HG03064 (cell line): Measurements from ENCODE around the gene MINK1.
"Not testable (repeated sequence)": the region's sequence is repeated elsewhere in the genome, so short reads cannot be mapped to it uniquely, and the experiment has no call there.

Experiments used
- ATAC-seq: cut with Tn5 transposase; IDR thresholded peaks from one replicate; pipeline ENCODE4 v1.9.1; 2021; ENCODE audit warnings: low read depth; ENCODE audit not compliant: unreplicated experiment

Gene MINK1

DNA sequence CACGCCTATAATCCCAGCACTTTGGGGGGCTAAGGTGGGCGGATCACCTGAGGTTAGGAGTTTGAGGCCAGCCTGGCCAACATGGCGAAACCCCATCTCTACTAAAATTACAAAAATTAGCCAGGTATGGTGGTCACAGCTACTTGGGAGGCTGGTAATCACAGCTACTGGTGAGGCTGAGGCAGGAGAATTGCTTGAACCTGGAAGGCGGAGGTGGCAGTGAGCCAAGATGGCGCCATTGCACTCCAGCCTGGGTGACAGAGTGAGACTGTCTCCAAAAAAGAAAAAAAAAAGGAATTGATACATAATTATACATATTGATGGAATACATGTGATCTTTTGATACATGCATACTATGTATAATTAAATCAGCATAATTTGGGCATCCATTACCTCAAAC, 34.4 kb downstream of the MINK1 start:
- not testable (repeated sequence) for ATAC-seq

DNA sequence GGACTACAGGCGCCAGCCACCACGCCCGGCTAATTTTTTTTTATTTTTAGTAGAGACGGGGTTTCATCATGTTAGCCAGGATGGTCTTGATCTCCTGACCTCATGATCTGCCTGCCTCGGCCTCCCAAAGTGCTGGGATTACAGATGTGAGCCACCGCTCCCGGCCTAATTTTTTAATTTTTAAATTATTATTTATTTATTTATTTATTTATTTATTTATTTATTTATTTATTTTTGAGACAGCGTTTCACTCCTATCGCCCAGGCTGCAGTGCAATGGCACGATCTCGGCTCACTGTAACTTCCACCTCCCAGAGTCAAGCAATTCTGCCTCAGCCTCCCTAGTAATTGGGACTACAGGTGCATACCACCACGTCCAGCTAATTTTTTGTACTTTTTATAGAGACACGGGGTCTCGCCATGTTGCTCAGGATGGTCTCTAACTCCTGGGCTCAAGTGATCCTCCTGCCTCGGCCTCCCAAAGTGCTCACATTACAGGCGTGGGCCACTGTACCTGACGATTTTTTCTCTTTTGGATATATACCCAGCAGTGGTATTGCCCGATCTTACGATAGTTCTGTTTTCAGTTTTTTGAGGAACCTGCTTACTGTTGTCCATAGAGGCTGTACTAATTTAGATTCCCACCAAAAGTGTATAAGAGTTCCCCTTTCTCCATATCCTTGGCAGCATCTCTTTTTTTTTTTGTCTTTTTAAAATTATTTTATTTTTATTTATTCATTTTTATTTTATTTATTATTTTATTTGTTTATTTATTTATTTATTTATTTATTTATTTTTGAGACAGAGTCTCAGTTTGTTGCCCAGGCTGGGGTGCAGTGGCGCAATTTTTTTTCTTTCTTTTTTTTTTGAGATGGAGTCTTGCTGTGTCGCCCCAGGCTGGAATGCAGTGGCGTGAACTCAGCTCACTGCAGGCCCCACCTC, 36.2 kb downstream of the MINK1 start:
- not testable (repeated sequence) for ATAC-seq

DNA sequence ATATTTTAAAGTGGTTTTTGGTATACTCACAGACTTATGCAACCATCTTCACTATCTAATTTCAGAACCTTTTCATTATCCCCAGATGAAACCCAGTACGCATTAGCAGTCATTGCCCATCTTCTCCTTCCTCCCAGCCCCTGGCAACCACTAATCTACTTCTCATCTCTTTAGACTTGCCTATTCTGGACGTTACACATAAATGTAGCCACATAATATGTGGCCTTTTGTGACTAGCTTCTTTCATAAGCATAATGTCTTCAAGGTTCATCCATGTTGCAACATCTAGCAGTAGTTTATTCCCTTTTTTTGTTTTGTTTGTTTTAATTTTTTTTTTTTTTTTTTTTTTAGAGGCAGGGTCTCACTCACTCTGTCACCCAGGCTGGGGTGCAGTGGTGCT, 37.7 kb downstream of the MINK1 start:
- no peak for ATAC-seq

DNA sequence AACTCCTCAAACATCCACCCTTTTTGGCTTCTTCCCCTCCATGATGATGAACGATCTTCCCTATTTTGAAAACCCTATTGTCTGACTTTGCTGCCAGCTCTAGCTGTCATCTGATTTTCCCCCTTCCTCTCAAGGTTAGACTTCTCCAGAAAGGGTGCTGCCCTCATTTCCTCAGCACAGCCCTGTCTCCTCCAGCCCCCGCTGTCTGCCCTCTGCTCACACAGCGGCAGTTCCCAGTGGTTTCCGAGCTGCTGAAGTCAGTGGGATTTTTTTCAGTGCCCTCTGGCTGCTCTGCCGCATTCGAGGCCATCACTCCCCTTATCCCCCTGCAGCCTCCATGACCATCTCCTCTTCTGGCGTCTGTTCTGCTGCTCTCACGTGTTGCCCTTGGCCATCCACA, 39.6 kb downstream of the MINK1 start:
- ATAC-seq: no peak

DNA sequence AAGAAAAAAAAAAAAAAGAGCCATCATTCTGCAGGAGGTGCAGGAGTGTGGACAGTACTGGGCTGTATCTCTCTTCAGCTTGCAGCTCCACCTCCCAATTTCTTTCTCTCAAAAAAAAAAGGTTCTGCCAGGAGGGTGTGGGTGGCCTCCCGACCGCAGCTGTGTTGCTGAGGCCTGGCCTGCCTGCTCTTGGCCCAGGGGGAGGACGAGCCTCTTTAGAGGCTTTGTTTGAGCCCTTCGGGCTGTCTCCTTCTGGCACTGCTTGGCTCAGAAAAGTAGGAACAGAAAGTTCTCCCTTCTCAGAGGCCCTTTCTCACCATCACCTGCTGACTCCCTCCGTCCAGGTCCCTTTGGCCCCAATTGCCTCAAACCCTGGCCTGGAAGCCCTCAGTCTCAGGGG, 43.9 kb downstream of the MINK1 start:
- no peak for ATAC-seq

DNA sequence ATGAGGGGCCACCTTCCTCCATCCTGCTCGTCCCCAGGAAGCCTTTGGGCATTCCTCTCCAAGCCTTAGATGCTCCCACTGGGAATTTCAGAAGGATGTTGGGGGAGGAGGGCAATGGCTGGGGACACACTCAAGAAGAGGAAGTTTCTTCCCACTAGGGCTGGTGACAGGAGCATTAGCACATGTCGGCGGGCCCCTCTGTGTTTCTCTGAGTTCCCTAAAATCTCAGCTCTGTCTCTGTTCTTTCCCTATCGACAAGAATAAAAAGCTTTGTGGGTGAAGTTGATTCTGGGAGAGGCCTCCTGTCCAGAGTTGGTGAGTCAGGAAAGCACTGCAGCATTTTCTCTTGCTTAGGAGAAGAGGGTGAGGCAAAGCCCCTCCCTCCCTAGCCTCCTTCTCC, 46.5 kb downstream of the MINK1 start:
- ATAC-seq: no peak

DNA sequence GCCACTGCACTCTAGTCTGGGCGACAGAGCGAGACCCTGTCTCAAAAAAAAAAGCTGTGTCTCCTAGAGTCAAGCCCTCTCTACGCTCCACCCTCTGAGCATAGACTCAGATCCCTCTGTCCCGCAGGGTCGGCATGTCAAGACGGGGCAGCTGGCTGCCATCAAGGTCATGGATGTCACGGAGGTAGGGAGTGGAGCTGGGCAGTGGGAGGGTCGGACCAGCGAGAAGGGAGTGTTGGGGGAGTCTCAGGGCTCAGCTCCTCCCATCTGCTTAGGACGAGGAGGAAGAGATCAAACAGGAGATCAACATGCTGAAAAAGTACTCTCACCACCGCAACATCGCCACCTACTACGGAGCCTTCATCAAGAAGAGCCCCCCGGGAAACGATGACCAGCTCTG, 47.7 kb downstream of the MINK1 start:
- ATAC-seq: no peak

DNA sequence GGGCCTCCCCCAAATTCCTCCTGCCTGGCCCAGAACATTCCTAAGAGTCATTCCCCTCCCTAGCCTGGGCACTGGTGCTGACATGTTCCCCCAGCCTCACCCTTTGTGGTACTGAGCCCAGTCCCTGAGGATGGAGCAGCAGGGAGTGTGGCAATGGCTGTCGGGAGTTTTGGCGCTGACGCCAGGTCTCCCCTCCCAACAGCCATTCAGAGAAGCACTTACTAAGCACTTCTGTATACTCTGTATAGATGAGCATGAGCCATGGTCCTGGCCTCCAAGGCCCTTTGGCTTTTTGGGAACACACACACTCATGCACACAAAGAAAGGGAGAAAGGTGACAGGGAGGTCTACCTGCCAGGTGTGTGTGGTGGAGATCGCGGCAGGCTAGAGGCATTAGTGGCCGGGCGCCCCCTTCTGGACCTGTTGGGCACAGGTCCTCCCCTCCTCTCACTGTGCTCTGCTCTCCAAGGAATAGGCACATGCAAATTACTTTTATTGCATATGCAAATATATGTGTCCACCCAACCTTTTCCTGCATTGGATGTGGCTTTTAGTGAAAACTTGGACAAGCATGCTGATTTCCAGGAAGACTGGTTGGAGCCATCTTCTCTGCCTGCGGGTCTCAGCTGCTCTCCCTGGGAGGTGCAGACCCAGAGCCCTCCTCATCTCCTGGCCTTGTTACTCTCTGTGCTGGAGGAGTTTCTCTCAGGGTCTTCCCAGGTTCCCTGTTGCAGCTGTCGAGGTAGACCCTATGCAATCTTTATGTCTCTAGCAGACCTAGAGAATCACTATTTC, 48.8 kb downstream of the MINK1 start:
- no peak for ATAC-seq

DNA sequence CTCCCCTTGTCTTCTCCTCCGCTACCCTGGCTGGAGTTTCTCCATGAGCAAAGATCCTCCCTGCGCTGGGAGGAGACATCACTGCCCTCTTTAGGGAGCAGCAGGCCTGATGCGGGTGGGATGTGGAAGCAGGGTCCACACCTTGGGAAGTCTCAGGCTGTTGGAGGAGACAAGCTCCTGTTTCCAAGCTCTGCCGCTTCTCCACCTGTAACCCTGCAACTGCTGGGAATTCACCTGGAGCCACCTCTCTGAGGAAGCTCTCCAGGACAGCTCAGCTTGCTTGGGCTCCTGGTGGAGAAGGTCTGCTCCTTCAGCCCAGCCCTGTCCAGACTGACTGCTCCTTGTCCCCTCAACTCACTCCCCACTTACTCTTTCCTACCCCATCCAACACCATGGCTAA, 51.3 kb downstream of the MINK1 start:
- ATAC-seq: no peak

DNA sequence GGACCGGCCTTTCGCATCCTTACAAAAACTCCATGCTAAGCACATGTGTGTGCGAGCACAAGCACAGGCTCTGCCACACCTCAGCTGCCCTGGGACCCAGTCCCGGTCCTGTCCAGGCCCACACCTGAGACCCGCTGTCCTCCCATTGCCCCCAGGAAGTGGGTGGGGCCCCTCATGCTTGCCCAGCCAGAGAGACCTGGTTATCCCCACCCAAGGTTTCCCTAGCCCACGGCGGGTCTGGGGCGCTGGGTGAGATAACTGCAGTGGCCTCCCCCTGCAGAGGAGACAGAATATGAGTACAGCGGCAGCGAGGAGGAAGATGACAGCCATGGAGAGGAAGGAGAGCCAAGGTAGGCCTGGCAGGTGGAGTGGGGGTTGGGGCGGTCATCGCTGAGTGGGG, 53.7 kb downstream of the MINK1 start:
- no peak for ATAC-seq

DNA sequence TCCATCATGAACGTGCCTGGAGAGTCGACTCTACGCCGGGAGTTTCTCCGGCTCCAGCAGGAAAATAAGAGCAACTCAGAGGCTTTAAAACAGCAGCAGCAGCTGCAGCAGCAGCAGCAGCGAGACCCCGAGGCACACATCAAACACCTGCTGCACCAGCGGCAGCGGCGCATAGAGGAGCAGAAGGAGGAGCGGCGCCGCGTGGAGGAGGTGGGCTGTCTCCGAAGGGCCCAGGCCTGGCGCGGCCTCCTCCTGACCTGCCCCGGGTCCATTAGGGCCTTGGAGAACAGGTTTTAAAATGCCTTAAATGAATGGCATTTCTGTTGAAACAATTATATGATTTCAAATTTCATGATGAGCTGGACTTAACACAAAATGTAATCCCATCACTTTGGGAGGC, 54.4 kb downstream of the MINK1 start:
- ATAC-seq: no peak

DNA sequence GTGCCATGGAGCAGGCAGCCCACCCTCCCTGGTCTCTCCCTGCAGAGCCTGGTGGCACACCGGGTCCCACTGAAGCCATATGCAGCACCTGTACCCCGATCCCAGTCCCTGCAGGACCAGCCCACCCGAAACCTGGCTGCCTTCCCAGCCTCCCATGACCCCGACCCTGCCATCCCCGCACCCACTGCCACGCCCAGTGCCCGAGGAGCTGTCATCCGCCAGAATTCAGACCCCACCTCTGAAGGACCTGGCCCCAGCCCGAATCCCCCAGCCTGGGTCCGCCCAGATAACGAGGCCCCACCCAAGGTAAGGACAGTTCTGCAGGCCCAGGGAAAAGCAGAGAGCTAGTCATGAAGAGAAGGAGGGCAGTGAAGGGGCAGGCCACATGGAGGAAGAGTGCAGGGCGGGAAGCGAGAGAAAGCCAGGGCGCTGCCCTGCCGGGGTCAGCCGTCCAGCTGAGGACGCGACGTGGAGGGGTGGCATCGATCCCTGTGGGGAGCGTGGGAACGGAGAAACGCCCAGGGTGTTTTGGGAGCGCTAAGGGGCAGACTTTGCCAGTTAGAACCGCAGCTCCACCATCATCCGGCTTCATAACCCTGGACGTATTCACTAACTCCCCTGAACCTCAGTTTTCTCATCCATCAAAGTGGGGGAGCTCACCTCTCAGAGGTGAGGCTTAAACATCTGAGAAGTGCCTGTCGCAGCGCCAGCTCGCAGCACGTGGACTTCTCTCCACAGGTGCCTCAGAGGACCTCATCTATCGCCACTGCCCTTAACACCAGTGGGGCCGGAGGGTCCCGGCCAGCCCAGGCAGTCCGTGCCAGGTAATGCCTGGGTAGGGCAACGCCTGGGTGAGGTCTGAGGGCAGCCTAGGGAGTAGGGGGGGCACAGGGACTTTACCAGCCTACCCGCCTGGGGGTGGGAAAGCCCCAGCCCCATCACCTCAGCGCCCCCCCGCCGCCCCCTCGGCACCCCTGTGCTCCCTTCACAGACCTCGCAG, 58.6 kb downstream of the MINK1 start:
- ATAC-seq: no peak

DNA sequence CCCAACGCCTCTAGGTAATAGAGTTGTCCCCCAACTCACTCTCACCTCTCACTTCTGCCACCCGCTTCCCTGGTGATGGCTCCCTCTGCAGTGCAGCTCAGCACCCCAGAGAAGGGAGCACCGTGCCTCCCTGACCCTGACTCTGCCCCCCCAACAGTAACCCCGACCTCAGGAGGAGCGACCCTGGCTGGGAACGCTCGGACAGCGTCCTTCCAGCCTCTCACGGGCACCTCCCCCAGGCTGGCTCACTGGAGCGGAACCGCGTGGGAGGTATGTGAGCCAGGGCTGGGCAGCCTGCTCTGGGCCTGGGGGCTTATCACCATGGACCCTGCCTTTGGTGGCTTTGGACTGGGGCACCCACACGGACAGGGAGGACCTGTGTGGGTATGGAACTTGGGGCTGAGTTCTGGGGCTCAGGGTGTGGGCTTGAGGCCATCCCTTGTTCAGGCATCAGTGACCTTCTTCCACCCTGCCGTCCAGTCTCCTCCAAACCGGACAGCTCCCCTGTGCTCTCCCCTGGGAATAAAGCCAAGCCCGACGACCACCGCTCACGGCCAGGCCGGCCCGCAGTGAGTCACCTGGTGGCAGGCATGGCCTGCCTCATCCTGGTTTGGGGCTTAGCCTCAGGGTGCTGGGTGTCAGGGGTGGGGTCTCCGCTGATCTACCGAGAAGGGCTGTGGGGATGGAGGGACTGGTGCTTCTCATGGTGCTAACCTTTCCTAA, 59.5 kb downstream of the MINK1 start:
- ATAC-seq: no peak

DNA sequence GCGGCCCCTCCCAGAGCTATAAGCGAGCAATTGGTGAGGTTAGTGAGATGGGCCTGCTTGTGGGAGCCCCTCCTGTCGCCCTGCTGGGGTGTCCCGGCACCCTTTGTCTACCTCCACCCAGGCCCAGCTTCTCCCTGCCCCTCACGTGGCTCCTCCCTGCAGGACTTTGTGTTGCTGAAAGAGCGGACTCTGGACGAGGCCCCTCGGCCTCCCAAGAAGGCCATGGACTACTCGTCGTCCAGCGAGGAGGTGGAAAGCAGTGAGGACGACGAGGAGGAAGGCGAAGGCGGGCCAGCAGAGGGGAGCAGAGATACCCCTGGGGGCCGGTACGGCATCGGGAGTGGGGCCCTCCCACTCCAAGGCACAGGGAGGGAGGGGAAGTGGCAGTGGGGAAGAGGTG, 60.1 kb downstream of the MINK1 start:
- no peak for ATAC-seq

DNA sequence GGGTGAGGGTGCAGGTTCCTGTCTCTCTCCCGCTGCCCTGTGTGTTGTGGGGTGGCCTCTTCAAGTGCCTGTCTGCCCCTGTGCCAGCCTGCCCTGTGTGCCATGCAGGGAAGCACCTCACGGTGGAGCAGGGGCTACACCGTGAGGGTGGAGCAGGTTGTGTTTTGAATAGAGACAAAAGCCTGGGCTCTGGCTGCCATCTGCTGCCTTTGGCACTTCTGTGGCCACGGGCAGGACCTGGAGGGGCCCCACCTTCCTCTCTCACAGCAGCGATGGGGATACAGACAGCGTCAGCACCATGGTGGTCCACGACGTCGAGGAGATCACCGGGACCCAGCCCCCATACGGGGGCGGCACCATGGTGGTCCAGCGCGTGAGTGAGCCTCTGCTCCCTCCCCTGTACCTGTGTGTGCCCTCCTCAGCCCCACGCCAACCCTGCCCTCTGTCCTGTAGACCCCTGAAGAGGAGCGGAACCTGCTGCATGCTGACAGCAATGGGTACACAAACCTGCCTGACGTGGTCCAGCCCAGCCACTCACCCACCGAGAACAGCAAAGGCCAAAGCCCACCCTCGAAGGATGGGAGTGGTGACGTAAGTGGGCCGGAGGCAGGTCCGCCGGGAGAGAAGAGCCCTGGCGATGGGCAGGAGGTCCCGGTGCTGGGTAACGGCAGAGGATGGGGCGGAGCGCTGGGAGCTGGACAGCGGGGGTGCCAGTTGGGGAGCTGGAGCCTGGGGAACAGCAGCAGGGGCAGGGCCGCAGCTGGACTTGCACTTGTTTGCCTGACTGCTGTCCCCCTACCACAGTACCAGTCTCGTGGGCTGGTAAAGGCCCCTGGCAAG, 60.8 kb downstream of the MINK1 start:
- ATAC-seq: no peak

DNA sequence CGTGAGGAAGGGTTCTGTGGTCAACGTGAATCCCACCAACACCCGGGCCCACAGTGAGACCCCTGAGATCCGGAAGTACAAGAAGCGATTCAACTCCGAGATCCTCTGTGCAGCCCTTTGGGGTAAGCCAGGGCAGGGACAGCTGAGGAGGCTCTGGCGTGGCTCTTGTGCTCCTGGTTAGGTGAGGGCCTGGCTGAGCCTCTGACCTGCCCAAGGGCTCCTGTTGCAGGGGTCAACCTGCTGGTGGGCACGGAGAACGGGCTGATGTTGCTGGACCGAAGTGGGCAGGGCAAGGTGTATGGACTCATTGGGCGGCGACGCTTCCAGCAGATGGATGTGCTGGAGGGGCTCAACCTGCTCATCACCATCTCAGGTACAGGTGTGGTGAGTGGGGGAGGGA, 62.0 kb downstream of the MINK1 start:
- no peak for ATAC-seq

DNA sequence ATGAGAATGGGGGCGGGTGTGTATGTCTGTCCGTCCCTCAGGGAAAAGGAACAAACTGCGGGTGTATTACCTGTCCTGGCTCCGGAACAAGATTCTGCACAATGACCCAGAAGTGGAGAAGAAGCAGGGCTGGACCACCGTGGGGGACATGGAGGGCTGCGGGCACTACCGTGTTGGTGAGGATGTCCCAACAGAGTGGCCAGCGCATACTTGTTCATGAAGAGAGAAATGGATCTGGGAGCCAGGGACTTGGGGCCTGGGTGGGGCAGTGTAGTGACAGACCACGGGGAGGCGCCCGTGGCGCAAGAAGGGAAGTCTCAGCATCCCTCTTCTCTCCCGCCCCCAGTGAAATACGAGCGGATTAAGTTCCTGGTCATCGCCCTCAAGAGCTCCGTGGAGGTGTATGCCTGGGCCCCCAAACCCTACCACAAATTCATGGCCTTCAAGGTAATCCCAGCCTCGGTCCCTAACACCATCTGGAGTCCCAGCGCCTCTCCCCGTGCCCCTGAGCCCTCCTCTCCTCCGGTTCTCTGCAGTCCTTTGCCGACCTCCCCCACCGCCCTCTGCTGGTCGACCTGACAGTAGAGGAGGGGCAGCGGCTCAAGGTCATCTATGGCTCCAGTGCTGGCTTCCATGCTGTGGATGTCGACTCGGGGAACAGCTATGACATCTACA, 62.7 kb downstream of the MINK1 start:
- ATAC-seq: no peak

DNA sequence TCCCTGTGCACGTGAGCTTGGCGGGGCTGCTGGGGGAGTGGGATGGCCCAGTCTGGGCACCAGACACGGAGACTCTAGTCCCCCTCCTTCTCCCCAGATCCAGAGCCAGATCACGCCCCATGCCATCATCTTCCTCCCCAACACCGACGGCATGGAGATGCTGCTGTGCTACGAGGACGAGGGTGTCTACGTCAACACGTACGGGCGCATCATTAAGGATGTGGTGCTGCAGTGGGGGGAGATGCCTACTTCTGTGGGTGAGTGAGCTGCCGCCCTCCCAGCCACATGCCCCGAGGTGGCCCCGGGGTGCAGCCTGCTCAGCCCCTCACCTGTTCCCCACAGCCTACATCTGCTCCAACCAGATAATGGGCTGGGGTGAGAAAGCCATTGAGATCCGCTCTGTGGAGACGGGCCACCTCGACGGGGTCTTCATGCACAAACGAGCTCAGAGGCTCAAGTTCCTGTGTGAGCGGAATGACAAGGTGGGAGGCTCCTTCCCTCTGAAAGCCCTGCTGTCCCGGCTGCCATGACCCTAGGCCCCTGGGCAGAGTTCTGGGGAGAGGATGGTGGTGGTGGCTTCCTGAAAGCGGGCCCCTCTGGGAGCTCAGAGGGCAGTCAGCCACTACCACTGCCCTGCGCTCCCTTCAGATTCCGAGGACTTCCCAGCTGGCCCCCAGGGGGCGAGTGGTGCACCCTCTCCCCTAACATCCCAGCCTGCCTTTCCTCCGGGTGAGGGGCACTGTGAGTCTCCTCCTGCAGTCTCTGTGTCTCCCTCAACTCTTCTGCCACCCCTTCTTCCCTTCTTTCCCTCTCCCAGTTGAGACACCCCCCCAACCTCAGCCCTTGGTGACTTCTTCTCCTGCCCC, 63.4 kb downstream of the MINK1 start:
- no peak for ATAC-seq
